HEK293 (cell line): Measurements from ENCODE around the gene TGFB1I1.
A peak's percentile ranks its signal among the peaks of the same experiment; 100 is the strongest.

Source experiments
- BCL11B ChIP-seq: fragments of 450-650 bp; formaldehyde crosslinking; IDR thresholded peaks from 2 replicates; pipeline ENCODE4 v1.5.1; 2016; ENCODE audit warnings: low read depth, missing biosample characterization, missing genetic modification characterization
- EGR2 ChIP-seq: fragments of 450-650 bp; formaldehyde crosslinking; IDR thresholded peaks from 2 replicates; pipeline ENCODE4 v1.5.1; 2016; ENCODE audit warnings: low read depth, missing biosample characterization, missing genetic modification characterization
- KLF1 ChIP-seq: fragments of 450-650 bp; formaldehyde crosslinking; IDR thresholded peaks from 2 replicates; pipeline ENCODE4 v1.5.1; 2016; ENCODE audit warnings: missing biosample characterization, missing genetic modification characterization
- KLF16 ChIP-seq: fragments of 450-650 bp; formaldehyde crosslinking; IDR thresholded peaks from 2 replicates; pipeline ENCODE4 v1.5.1; 2017; ENCODE audit warnings: missing biosample characterization, missing genetic modification characterization
- OVOL3 ChIP-seq: fragments of 450-650 bp; formaldehyde crosslinking; IDR thresholded peaks from 2 replicates; pipeline ENCODE4 v1.5.1; 2016; ENCODE audit warnings: missing biosample characterization, missing genetic modification characterization
- SALL2 ChIP-seq: fragments of 450-650 bp; formaldehyde crosslinking; IDR thresholded peaks from 2 replicates; pipeline ENCODE4 v1.5.0; 2017; ENCODE audit warnings: missing biosample characterization, mild to moderate bottlenecking, missing genetic modification characterization, borderline replicate concordance
- SP7 ChIP-seq: fragments of 450-650 bp; formaldehyde crosslinking; IDR thresholded peaks from 2 replicates; pipeline ENCODE4 v1.5.1; 2016; ENCODE audit warnings: missing biosample characterization, missing genetic modification characterization
- ZBTB48 ChIP-seq: fragments of 450-650 bp; formaldehyde crosslinking; IDR thresholded peaks from 2 replicates; pipeline ENCODE4 v1.5.1; 2016; ENCODE audit warnings: missing biosample characterization, missing genetic modification characterization
- ZNF112 ChIP-seq: fragments of 450-650 bp; formaldehyde crosslinking; IDR thresholded peaks from 2 replicates; pipeline ENCODE4 v1.5.0; 2017; ENCODE audit warnings: missing biosample characterization, missing genetic modification characterization
- ZNF114 ChIP-seq: fragments of 450-650 bp; formaldehyde crosslinking; IDR thresholded peaks from 2 replicates; pipeline ENCODE4 v1.5.0; 2017; ENCODE audit warnings: missing biosample characterization, missing genetic modification characterization
- ZNF133 ChIP-seq: fragments of 450-650 bp; formaldehyde crosslinking; IDR thresholded peaks from 2 replicates; pipeline ENCODE4 v1.5.1; 2016; ENCODE audit warnings: missing biosample characterization, missing genetic modification characterization
- ZNF140 ChIP-seq: fragments of 450-650 bp; formaldehyde crosslinking; IDR thresholded peaks from 2 replicates; pipeline ENCODE4 v1.5.1; 2016; ENCODE audit warnings: missing biosample characterization, missing genetic modification characterization
- ZNF184 ChIP-seq: fragments of 450-650 bp; IDR thresholded peaks from 2 replicates; pipeline ENCODE4 v1.5.1; 2018; ENCODE audit warnings: missing biosample characterization, mild to moderate bottlenecking, missing genetic modification characterization
- ZNF202 ChIP-seq: fragments of 450-650 bp; formaldehyde crosslinking; IDR thresholded peaks from 2 replicates; pipeline ENCODE4 v1.5.1; 2016; ENCODE audit warnings: missing biosample characterization, missing genetic modification characterization, borderline replicate concordance
- ZNF24 ChIP-seq: fragments of 450-650 bp; formaldehyde crosslinking; IDR thresholded peaks from 2 replicates; pipeline ENCODE4 v1.5.1; 2016; ENCODE audit warnings: missing biosample characterization, missing genetic modification characterization
- ZNF266 ChIP-seq: fragments of 450-650 bp; formaldehyde crosslinking; IDR thresholded peaks from 2 replicates; pipeline ENCODE4 v1.5.1; 2016; ENCODE audit warnings: missing biosample characterization, missing genetic modification characterization, low read depth
- ZNF292 ChIP-seq: fragments of 450-650 bp; formaldehyde crosslinking; IDR thresholded peaks from 2 replicates; pipeline ENCODE4 v1.5.1; 2016; ENCODE audit warnings: low read depth, missing biosample characterization, missing genetic modification characterization, borderline replicate concordance
- ZNF426 ChIP-seq: fragments of 450-650 bp; formaldehyde crosslinking; IDR thresholded peaks from 2 replicates; pipeline ENCODE4 v1.5.1; 2017; ENCODE audit warnings: missing biosample characterization, missing genetic modification characterization, mild to moderate bottlenecking, inconsistent platforms, moderate library complexity
- ZNF529 ChIP-seq: fragments of 450-650 bp; formaldehyde crosslinking; IDR thresholded peaks from 2 replicates; pipeline ENCODE4 v1.5.1; 2017; ENCODE audit warnings: missing genetic modification characterization, missing biosample characterization; ENCODE audit not compliant: insufficient replicate concordance
- ZNF549 ChIP-seq: fragments of 450-650 bp; IDR thresholded peaks from 2 replicates; pipeline ENCODE4 v1.5.1; 2018; ENCODE audit warnings: missing biosample characterization, missing genetic modification characterization, mild to moderate bottlenecking, inconsistent platforms, moderate library complexity
- ZNF571 ChIP-seq: fragments of 450-650 bp; formaldehyde crosslinking; IDR thresholded peaks from 2 replicates; pipeline ENCODE4 v1.5.0; 2017; ENCODE audit warnings: missing biosample characterization, missing genetic modification characterization
- ZNF585B ChIP-seq: fragments of 450-650 bp; formaldehyde crosslinking; IDR thresholded peaks from 2 replicates; pipeline ENCODE4 v1.5.1; 2016; ENCODE audit warnings: missing biosample characterization, missing genetic modification characterization
- ZNF596 ChIP-seq: fragments of 450-650 bp; IDR thresholded peaks from 2 replicates; pipeline ENCODE4 v1.5.0; 2018; ENCODE audit warnings: missing biosample characterization, mild to moderate bottlenecking, missing genetic modification characterization, moderate library complexity
- ZNF621 ChIP-seq: fragments of 450-650 bp; formaldehyde crosslinking; IDR thresholded peaks from 2 replicates; pipeline ENCODE4 v1.5.1; 2017; ENCODE audit warnings: missing biosample characterization, missing genetic modification characterization
- ZNF623 ChIP-seq: fragments of 450-650 bp; formaldehyde crosslinking; IDR thresholded peaks from 2 replicates; pipeline ENCODE4 v1.5.1; 2016; ENCODE audit warnings: missing biosample characterization, missing genetic modification characterization
- ZNF629 ChIP-seq: fragments of 450-650 bp; formaldehyde crosslinking; IDR thresholded peaks from 2 replicates; pipeline ENCODE4 v1.5.1; 2017; ENCODE audit warnings: missing biosample characterization, missing genetic modification characterization
- ZNF707 ChIP-seq: fragments of 450-650 bp; formaldehyde crosslinking; IDR thresholded peaks from 2 replicates; pipeline ENCODE4 v1.5.1; 2016; ENCODE audit warnings: missing biosample characterization, missing genetic modification characterization
- ZNF747 ChIP-seq: fragments of 450-650 bp; formaldehyde crosslinking; IDR thresholded peaks from 2 replicates; pipeline ENCODE4 v1.5.1; 2016; ENCODE audit warnings: missing biosample characterization, missing genetic modification characterization
- ZNF76 ChIP-seq: fragments of 450-650 bp; formaldehyde crosslinking; IDR thresholded peaks from 2 replicates; pipeline ENCODE4; 2016; ENCODE audit warnings: low read depth, missing biosample characterization, missing genetic modification characterization, borderline replicate concordance
- ZNF830 ChIP-seq: fragments of 450-650 bp; IDR thresholded peaks from 2 replicates; pipeline ENCODE4 v1.5.0; 2018; ENCODE audit warnings: missing biosample characterization, missing genetic modification characterization, low read depth, mild to moderate bottlenecking, moderate library complexity
- ZSCAN23 ChIP-seq: fragments of 450-650 bp; formaldehyde crosslinking; IDR thresholded peaks from 2 replicates; pipeline ENCODE4 v1.5.1; 2016; ENCODE audit warnings: missing biosample characterization, missing genetic modification characterization
- ZXDB ChIP-seq: fragments of 450-650 bp; formaldehyde crosslinking; IDR thresholded peaks from 2 replicates; pipeline ENCODE4 v1.5.1; 2016; ENCODE audit warnings: missing biosample characterization, missing genetic modification characterization
- TF ChIP-seq, protein P1 (sequence below): fragments of 450-650 bp; formaldehyde crosslinking; IDR thresholded peaks from 2 replicates; pipeline ENCODE4 v1.5.1; 2016; ENCODE audit warnings: missing biosample characterization, missing genetic modification characterization
- TF ChIP-seq, protein P2 (sequence below): fragments of 450-650 bp; formaldehyde crosslinking; IDR thresholded peaks from 2 replicates; pipeline ENCODE4 v1.5.1; 2016; ENCODE audit warnings: missing biosample characterization, missing genetic modification characterization
- TF ChIP-seq, protein P3 (sequence below): fragments of 450-650 bp; formaldehyde crosslinking; optimal IDR thresholded peaks from 2 replicates; pipeline ENCODE3; 2016; ENCODE audit warnings: missing biosample characterization, mild to moderate bottlenecking, missing genetic modification characterization
- TF ChIP-seq, protein P4 (sequence below): fragments of 450-650 bp; IDR thresholded peaks from 2 replicates; pipeline ENCODE4 v1.5.1; 2018; ENCODE audit warnings: missing biosample characterization, missing genetic modification characterization

TGFB1I1 gene

DNA sequence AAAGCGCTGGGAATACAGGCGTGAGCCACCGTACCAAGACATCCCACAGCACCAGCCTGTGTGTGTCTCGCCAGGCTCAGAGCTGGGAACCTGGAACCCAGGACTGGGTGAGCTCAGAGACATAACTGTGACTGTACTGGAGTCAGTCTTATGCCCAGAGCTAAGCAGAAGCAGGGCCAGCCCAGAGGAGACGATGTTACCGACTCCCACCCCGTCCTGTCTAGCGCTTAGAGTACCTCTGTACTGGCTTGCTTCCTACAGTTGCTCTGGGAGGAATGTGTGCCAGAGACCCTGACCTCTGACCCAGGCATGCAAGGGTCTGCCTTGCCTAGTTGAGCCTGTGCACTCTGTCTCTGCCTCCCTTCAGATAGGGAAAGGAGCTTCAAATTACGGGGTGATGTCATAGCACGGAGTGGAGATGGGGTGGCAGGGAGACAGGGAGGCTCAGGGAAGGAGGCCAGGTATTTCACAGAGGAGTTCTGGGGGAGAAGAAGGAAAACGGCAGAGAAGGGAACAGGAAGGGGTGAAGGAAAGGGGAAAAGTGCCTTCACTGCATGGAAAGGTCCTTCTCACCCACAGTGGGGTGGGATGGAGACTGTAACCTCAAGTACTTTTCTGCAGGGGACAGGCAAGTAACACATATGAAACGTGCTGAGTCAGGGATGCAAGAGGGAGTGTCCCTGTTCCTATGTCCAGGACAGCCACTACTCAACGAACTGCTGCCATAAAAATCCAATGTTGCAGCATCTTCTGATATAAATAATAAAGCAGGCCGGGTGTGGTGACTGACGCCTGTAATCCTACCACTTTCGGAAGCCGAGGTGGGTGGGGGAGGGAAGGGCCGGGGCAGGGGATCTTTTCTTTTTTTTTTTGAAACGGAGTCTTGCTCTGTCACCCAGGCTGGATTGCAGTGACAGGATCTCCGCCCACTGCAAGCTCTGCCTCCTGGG is 18.4 kb upstream of the TGFB1I1 start (continued):
- TF ChIP-seq ZNF202 (tag by site-specific recombination) (no peak), ZNF140 (tag by site-specific recombination) (no peak), SALL2 (no peak), KLF16 (tag by site-specific recombination) (peak; percentile 74), ZNF629 (peak; percentile 92), KLF1 (tag by site-specific recombination) (peak; percentile 88), ZNF114 (no peak), ZNF266 (tag by site-specific recombination) (no peak), ZNF585B (tag by site-specific recombination) (no peak), ZNF621 (tag by site-specific recombination) (no peak), ZNF571 (no peak), ZNF529 (tag by site-specific recombination) (no peak), ZNF76 (peak; percentile 59), ZNF133 (no peak), ZNF24 (peak; percentile 85), OVOL3 (tag by site-specific recombination) (no peak), ZNF292 (tag by site-specific recombination) (no peak), ZNF112 (tag by site-specific recombination) (no peak), ZNF707 (tag by site-specific recombination) (no peak), SP7 (peak; percentile 91), ZNF426 (tag by site-specific recombination) (no peak), BCL11B (tag by site-specific recombination) (no peak), ZBTB48 (peak; percentile 84), ZNF747 (tag by site-specific recombination) (no peak), ZNF596 (no peak), ZXDB (peak; percentile 80), ZSCAN23 (peak; percentile 46; the same call in 1 of the 2 replicates), ZNF184 (no peak), ZNF549 (tag by site-specific recombination) (no peak), ZNF623 (tag by site-specific recombination) (no peak), EGR2 (tag by site-specific recombination) (0 out of 2 replicates have a peak, but pooled peaks have one; percentile 5), ZNF830 (tag by site-specific recombination) (no peak)
- TF ChIP-seq, protein P1, sequence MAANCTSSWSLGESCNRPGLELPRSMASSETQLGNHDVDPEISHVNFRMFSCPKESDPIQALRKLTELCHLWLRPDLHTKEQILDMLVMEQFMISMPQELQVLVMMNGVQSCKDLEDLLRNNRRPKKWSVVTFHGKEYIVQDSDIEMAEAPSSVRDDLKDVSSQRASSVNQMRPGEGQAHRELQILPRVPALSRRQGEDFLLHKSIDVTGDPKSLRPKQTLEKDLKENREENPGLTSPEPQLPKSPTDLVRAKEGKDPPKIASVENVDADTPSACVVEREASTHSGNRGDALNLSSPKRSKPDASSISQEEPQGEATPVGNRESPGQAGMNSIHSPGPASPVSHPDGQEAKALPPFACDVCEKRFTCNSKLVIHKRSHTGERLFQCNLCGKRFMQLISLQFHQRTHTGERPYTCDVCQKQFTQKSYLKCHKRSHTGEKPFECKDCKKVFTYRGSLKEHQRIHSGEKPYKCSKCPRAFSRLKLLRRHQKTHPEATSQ (tag by site-specific recombination) = no peak
- TF ChIP-seq, protein P2, sequence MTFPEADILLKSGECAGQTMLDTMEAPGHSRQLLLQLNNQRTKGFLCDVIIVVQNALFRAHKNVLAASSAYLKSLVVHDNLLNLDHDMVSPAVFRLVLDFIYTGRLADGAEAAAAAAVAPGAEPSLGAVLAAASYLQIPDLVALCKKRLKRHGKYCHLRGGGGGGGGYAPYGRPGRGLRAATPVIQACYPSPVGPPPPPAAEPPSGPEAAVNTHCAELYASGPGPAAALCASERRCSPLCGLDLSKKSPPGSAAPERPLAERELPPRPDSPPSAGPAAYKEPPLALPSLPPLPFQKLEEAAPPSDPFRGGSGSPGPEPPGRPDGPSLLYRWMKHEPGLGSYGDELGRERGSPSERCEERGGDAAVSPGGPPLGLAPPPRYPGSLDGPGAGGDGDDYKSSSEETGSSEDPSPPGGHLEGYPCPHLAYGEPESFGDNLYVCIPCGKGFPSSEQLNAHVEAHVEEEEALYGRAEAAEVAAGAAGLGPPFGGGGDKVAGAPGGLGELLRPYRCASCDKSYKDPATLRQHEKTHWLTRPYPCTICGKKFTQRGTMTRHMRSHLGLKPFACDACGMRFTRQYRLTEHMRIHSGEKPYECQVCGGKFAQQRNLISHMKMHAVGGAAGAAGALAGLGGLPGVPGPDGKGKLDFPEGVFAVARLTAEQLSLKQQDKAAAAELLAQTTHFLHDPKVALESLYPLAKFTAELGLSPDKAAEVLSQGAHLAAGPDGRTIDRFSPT (tag by site-specific recombination) = no peak
- TF ChIP-seq, protein P3, sequence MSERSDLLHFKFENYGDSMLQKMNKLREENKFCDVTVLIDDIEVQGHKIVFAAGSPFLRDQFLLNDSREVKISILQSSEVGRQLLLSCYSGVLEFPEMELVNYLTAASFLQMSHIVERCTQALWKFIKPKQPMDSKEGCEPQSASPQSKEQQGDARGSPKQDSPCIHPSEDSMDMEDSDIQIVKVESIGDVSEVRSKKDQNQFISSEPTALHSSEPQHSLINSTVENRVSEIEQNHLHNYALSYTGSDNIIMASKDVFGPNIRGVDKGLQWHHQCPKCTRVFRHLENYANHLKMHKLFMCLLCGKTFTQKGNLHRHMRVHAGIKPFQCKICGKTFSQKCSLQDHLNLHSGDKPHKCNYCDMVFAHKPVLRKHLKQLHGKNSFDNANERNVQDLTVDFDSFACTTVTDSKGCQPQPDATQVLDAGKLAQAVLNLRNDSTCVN = peak; percentile 11
- TF ChIP-seq, protein P4, sequence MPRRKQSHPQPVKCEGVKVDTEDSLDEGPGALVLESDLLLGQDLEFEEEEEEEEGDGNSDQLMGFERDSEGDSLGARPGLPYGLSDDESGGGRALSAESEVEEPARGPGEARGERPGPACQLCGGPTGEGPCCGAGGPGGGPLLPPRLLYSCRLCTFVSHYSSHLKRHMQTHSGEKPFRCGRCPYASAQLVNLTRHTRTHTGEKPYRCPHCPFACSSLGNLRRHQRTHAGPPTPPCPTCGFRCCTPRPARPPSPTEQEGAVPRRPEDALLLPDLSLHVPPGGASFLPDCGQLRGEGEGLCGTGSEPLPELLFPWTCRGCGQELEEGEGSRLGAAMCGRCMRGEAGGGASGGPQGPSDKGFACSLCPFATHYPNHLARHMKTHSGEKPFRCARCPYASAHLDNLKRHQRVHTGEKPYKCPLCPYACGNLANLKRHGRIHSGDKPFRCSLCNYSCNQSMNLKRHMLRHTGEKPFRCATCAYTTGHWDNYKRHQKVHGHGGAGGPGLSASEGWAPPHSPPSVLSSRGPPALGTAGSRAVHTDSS (tag by site-specific recombination) = no peak
